GM21825 (cell line): Measurements from ENCODE around the gene EXOC3L2.

Experiments used
- ATAC-seq: cut with Tn5 transposase; IDR thresholded peaks from one replicate; pipeline ENCODE4 v1.9.1; 2021; ENCODE audit warnings: mild to moderate bottlenecking, moderate library complexity; ENCODE audit not compliant: unreplicated experiment

EXOC3L2 gene

GRCh38 chr19:45223879-45224278 is 21.3 kb downstream of the EXOC3L2 start:
- ATAC-seq: no peak

GRCh38 chr19:45222724-45223123 is 22.5 kb downstream of the EXOC3L2 start:
- no peak for ATAC-seq

- no peak for ATAC-seq
Observed at GRCh38 chr19:45218911-45219743, 26.1 kb downstream of the EXOC3L2 start.

GRCh38 chr19:45218426-45218825 is 26.8 kb downstream of the EXOC3L2 start:
- no peak for ATAC-seq

GRCh38 chr19:45217957-45218334 is 27.3 kb downstream of the EXOC3L2 start:
- no peak for ATAC-seq

- ATAC-seq: no peak
Observed at GRCh38 chr19:45217193-45217956, 27.8 kb downstream of the EXOC3L2 start.

GRCh38 chr19:45216667-45217066 is 28.5 kb downstream of the EXOC3L2 start:
- ATAC-seq: no peak

GRCh38 chr19:45215391-45216191 is 29.6 kb downstream of the EXOC3L2 start:
- ATAC-seq: no peak

- no peak for ATAC-seq
Observed at GRCh38 chr19:45213031-45213430, 32.2 kb downstream of the EXOC3L2 start.

- ATAC-seq: no peak
Observed at GRCh38 chr19:45211751-45212381, 33.3 kb downstream of the EXOC3L2 start.

GRCh38 chr19:45206328-45206727 is 38.9 kb downstream of the EXOC3L2 start:
- no peak for ATAC-seq

GRCh38 chr19:45205810-45206209 is 39.4 kb downstream of the EXOC3L2 start:
- no peak for ATAC-seq

GRCh38 chr19:45202637-45203036 is 42.6 kb downstream of the EXOC3L2 start:
- no peak for ATAC-seq

- no peak for ATAC-seq
Observed at GRCh38 chr19:45200568-45200967, 44.6 kb downstream of the EXOC3L2 start.

GRCh38 chr19:45195764-45196163 is 49.4 kb downstream of the EXOC3L2 start:
- ATAC-seq: no peak

- ATAC-seq: no peak
Observed at GRCh38 chr19:45191375-45191774, 53.8 kb downstream of the EXOC3L2 start.

GRCh38 chr19:45189971-45190370 is 55.2 kb downstream of the EXOC3L2 start:
- no peak for ATAC-seq

- no peak for ATAC-seq
Observed at GRCh38 chr19:45187421-45188100, 57.6 kb downstream of the EXOC3L2 start.

- no peak for ATAC-seq
Observed at GRCh38 chr19:45186509-45187334, 58.5 kb downstream of the EXOC3L2 start.
